Measurements from ENCODE around the gene PTCH1.

The PTCH1 gene

DNA sequence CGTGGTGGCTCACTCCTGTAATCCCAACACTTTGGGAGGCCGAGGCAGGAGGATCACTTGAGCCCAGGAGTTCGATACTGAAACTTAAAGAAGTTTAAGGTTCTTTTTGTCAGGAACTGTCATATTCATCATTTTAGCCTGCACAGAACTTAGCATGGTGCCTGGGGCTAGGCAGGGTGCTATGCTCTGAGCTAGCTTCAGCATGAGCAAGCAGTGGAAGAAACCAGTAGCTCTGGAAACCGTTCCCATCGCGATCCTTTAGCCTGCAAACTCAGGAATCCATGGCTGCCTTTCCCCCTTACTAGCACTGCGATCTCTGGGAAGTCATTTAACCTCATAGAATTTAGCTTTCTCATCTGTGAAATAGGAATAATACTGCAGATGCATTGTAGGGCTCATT, 80.4 kb downstream of the PTCH1 start (continued):
- TF ChIP-seq, protein P1, sequence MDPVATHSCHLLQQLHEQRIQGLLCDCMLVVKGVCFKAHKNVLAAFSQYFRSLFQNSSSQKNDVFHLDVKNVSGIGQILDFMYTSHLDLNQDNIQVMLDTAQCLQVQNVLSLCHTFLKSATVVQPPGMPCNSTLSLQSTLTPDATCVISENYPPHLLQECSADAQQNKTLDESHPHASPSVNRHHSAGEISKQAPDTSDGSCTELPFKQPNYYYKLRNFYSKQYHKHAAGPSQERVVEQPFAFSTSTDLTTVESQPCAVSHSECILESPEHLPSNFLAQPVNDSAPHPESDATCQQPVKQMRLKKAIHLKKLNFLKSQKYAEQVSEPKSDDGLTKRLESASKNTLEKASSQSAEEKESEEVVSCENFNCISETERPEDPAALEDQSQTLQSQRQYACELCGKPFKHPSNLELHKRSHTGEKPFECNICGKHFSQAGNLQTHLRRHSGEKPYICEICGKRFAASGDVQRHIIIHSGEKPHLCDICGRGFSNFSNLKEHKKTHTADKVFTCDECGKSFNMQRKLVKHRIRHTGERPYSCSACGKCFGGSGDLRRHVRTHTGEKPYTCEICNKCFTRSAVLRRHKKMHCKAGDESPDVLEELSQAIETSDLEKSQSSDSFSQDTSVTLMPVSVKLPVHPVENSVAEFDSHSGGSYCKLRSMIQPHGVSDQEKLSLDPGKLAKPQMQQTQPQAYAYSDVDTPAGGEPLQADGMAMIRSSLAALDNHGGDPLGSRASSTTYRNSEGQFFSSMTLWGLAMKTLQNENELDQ (tag by site-specific recombination; IDR thresholded peaks at IDR 0.05; ENCODE audit: low read depth), result no peak
- TF ChIP-seq ZIC2 (tag by site-specific recombination; IDR thresholded peaks at IDR 0.05), result no peak
- TF ChIP-seq SP3 (tag by site-specific recombination; IDR thresholded peaks at IDR 0.05), result no peak

DNA sequence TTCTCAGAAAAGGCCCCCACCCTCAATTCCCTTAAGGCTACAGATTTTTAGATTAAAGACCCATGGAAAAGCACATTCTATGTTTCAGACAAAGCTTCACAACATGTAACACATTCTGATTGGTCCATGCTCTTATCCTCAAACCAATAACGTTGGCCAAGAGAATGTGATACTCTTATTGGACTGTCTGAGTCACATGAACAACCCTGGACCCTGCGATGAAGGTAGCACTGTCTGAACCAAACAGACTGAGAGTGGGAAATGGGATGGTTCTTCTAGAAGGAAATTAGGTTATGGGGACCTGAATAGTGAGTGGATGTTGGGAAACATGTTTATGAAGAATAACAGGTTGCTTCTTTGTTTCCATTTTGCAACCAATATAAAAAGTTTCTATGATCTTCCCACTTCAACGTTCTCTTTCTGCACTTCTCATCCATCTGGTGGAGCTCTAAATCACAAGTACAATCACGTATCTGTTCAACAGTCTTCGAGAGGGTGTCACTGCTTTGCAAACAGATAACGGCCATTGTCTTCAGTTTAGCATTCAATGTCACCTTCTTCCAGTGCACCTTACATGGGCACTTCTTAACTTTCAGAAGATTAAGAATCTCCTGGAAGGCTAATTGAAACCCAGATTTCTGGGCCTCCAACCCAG, 81.6 kb downstream of the PTCH1 start:
- H3K27ac ChIP-seq (ENCODE audit: extremely low read depth, low read depth, low read length), result no peak overlapping the region

DNA sequence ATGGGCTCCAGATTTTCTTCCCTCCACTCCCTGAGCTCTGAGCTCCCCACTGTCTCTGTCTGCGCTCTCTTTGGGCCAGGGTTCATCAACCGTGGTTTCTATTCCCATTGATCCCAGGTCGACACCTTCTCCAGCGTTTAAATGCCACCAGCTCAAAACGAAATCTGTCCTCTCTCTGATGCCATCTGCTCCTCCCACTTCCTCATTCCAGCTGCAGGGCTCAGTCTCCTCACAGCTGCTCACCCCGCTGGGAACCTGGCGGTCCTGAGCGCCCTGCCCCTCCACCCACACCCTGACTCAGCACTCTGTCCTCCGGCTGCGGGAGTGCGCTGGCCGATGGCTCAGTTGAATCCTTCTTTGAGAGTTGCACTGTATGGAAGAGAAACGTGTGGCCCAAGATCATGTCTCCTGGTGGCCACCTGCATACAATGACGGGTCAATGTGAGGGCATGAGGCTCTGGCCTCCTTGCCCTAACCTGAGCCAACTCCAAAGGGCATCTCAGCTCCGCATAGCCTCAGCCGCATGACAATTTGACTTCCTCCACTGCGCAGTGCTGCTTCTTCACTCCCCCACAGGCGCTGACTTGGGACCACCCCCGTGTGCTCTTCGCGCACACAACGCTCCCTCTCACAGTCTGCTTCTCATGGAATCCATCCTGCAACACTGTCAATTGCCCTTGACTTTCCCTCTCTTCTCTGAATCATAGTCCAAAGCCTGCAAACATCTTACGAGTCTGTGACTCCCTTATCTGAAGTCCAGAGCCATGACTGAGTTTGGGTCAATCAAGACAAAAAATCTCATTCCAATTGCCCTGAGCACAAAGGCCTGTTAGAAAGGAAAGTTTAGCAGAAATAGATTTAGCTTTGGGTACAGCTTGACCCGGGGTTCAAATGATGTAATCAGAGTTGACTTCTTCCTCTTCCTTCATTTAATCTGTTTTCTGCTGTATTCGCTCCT, 82.4 kb downstream of the PTCH1 start:
- Histone ChIP-seq H3K27ac (ENCODE audit: extremely low read depth, low read depth, low read length) (no peak overlapping the region), H3K4me3 (ENCODE audit: low read depth, low read length) (no peak overlapping the region), H3K4me1 (ENCODE audit: control insufficient read depth, insufficient read depth, low read length) (no peaks in the 10 kb centered on the region), H3K9me3 (ENCODE audit: control insufficient read depth, insufficient read depth, low read depth, low read length) (no peaks in the 10 kb centered on the region), H3K36me3 (ENCODE audit: control insufficient read depth in 2 of 2, insufficient read depth in 1 of 2, low read length in 2 of 2) (no peaks in the 10 kb centered on the region)
- POLR2A ChIA-PET, result no interaction called here
- CTCF ChIA-PET, result interaction anchor here (0.6 kb wide), 1 partner anchor 883 kb away, joined by 3 read pairs; no protein-coding TSS in a partner anchor
- TF ChIP-seq, protein P2, sequence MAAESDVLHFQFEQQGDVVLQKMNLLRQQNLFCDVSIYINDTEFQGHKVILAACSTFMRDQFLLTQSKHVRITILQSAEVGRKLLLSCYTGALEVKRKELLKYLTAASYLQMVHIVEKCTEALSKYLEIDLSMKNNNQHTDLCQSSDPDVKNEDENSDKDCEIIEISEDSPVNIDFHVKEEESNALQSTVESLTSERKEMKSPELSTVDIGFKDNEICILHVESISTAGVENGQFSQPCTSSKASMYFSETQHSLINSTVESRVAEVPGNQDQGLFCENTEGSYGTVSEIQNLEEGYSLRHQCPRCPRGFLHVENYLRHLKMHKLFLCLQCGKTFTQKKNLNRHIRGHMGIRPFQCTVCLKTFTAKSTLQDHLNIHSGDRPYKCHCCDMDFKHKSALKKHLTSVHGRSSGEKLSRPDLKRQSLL (tag by site-specific recombination; IDR thresholded peaks at IDR 0.05), result no peak
- TF ChIP-seq, protein P3, sequence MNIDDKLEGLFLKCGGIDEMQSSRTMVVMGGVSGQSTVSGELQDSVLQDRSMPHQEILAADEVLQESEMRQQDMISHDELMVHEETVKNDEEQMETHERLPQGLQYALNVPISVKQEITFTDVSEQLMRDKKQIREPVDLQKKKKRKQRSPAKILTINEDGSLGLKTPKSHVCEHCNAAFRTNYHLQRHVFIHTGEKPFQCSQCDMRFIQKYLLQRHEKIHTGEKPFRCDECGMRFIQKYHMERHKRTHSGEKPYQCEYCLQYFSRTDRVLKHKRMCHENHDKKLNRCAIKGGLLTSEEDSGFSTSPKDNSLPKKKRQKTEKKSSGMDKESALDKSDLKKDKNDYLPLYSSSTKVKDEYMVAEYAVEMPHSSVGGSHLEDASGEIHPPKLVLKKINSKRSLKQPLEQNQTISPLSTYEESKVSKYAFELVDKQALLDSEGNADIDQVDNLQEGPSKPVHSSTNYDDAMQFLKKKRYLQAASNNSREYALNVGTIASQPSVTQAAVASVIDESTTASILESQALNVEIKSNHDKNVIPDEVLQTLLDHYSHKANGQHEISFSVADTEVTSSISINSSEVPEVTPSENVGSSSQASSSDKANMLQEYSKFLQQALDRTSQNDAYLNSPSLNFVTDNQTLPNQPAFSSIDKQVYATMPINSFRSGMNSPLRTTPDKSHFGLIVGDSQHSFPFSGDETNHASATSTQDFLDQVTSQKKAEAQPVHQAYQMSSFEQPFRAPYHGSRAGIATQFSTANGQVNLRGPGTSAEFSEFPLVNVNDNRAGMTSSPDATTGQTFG (tag by site-specific recombination; IDR thresholded peaks at IDR 0.05; ENCODE audit: borderline replicate concordance), result no peak
- TF ChIP-seq, protein P4, sequence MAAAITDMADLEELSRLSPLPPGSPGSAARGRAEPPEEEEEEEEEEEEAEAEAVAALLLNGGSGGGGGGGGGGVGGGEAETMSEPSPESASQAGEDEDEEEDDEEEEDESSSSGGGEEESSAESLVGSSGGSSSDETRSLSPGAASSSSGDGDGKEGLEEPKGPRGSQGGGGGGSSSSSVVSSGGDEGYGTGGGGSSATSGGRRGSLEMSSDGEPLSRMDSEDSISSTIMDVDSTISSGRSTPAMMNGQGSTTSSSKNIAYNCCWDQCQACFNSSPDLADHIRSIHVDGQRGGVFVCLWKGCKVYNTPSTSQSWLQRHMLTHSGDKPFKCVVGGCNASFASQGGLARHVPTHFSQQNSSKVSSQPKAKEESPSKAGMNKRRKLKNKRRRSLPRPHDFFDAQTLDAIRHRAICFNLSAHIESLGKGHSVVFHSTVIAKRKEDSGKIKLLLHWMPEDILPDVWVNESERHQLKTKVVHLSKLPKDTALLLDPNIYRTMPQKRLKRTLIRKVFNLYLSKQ (tag by site-specific recombination; IDR thresholded peaks at IDR 0.05; ENCODE audit: borderline replicate concordance), result no peak

More for the DNA sequence above, 81.6 kb downstream of the PTCH1 start:
- no peaks in the 10 kb centered on the region for H3K4me1 ChIP-seq (ENCODE audit: control insufficient read depth, insufficient read depth, low read length)
- no peak for TF ChIP-seq ZNF19 (tag by site-specific recombination; IDR thresholded peaks at IDR 0.05; ENCODE audit: low read depth)
- TF ChIP-seq, protein P5, sequence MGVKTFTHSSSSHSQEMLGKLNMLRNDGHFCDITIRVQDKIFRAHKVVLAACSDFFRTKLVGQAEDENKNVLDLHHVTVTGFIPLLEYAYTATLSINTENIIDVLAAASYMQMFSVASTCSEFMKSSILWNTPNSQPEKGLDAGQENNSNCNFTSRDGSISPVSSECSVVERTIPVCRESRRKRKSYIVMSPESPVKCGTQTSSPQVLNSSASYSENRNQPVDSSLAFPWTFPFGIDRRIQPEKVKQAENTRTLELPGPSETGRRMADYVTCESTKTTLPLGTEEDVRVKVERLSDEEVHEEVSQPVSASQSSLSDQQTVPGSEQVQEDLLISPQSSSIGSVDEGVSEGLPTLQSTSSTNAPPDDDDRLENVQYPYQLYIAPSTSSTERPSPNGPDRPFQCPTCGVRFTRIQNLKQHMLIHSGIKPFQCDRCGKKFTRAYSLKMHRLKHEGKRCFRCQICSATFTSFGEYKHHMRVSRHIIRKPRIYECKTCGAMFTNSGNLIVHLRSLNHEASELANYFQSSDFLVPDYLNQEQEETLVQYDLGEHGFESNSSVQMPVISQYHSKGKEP (tag by site-specific recombination; IDR thresholded peaks at IDR 0.05), result no peak
- no peak for TF ChIP-seq ZNF530 (tag by site-specific recombination; IDR thresholded peaks at IDR 0.05; ENCODE audit: low read depth)
- TF ChIP-seq MZF1 (tag by site-specific recombination; IDR thresholded peaks at IDR 0.05; ENCODE audit: borderline replicate concordance), result no peak
- TF ChIP-seq KLF10 (tag by site-specific recombination; IDR thresholded peaks at IDR 0.05), result no peak
- no peak for TF ChIP-seq ZNF777 (tag by site-specific recombination; IDR thresholded peaks at IDR 0.05; ENCODE audit: borderline replicate concordance)
- no peak for TF ChIP-seq ZNF48 (tag by site-specific recombination; IDR thresholded peaks at IDR 0.05)
- TF ChIP-seq ZBTB21 (tag by site-specific recombination; IDR thresholded peaks at IDR 0.05), result no peak
- TF ChIP-seq ZNF274 (IDR thresholded peaks at IDR 0.05; ENCODE audit: low read length), result no peak
- no peak for TF ChIP-seq ZNF274 (tag by site-specific recombination; IDR thresholded peaks at IDR 0.05; ENCODE audit: borderline replicate concordance)
- TF ChIP-seq BCL11A (tag by site-specific recombination; IDR thresholded peaks at IDR 0.05; ENCODE audit: low read depth), result no peak
- no peak for TF ChIP-seq GLI2 (tag by site-specific recombination; IDR thresholded peaks at IDR 0.05; ENCODE audit: borderline replicate concordance, low read depth)
- TF ChIP-seq EGR2 (tag by site-specific recombination; IDR thresholded peaks at IDR 0.05; ENCODE audit: low read depth), result no peak
- TF ChIP-seq, protein P6, sequence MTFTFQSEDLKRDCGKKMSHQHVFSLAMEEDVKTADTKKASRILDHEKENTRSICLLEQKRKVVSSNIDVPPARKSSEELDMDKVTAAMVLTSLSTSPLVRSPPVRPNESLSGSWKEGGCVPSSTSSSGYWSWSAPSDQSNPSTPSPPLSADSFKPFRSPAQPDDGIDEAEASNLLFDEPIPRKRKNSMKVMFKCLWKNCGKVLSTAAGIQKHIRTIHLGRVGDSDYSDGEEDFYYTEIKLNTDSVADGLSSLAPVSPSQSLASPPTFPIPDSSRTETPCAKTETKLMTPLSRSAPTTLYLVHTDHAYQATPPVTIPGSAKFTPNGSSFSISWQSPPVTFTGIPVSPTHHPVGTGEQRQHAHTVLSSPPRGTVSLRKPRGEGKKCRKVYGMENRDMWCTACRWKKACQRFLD (tag by site-specific recombination; IDR thresholded peaks at IDR 0.05), result no peak
- TF ChIP-seq, protein P7, sequence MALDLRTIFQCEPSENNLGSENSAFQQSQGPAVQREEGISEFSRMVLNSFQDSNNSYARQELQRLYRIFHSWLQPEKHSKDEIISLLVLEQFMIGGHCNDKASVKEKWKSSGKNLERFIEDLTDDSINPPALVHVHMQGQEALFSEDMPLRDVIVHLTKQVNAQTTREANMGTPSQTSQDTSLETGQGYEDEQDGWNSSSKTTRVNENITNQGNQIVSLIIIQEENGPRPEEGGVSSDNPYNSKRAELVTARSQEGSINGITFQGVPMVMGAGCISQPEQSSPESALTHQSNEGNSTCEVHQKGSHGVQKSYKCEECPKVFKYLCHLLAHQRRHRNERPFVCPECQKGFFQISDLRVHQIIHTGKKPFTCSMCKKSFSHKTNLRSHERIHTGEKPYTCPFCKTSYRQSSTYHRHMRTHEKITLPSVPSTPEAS (tag by site-specific recombination; IDR thresholded peaks at IDR 0.05), result no peak
- no peak for TF ChIP-seq ZFHX2 (tag by site-specific recombination; conservative IDR thresholded peaks at IDR 0.05)
- TF ChIP-seq ZNF843 (tag by site-specific recombination; IDR thresholded peaks at IDR 0.05), result no peak
- H3K9me3 ChIP-seq (ENCODE audit: control insufficient read depth, insufficient read depth, low read depth, low read length), result no peaks in the 10 kb centered on the region
- H3K36me3 ChIP-seq (ENCODE audit: control insufficient read depth in 2 of 2, insufficient read depth in 1 of 2, low read length in 2 of 2), result no peaks in the 10 kb centered on the region
- POLR2A ChIA-PET, result no interaction called here
- CTCF ChIA-PET, result interaction anchor here (0.6 kb wide), 1 partner anchor 883 kb away, joined by 3 read pairs; no protein-coding TSS in a partner anchor
- H3K4me3 ChIP-seq (ENCODE audit: low read depth, low read length), result no peak overlapping the region

Measured in HEK293 (cell line).